Activated T-cell treated with anti-CD3 and anti-CD28 coated beads, Interleukin-2, amount 50 U/mL, for 24 hours (primary cell): ENCODE measurements around the gene NSG2.

Experiments used
- DNase-seq: peaks from one replicate; pipeline ENCODE4 v3.0.0-alpha.2; 2020
- H3K27ac Mint-ChIP-seq: 2 replicates; pipeline ENCODE4 v1.8.0; 2020; ENCODE audit warnings: mild to moderate bottlenecking, mixed read lengths
- H3K27me3 Mint-ChIP-seq: 2 replicates; pipeline ENCODE4 v1.8.0; 2020; ENCODE audit warnings: mixed read lengths
- H3K36me3 Mint-ChIP-seq: 2 replicates; pipeline ENCODE4 v1.8.0; 2020; ENCODE audit warnings: low read depth, mixed read lengths
- H3K4me1 Mint-ChIP-seq: 2 replicates; pipeline ENCODE4 v1.8.0; 2020; ENCODE audit warnings: low read depth, mixed read lengths
- H3K4me3 Mint-ChIP-seq: 2 replicates; pipeline ENCODE4 v1.8.0; 2020; ENCODE audit warnings: mild to moderate bottlenecking, moderate library complexity, mixed read lengths
- H3K9me3 Mint-ChIP-seq: 2 replicates; pipeline ENCODE4 v1.8.0; 2020; ENCODE audit warnings: mixed read lengths

NSG2 gene

GRCh38 chr5:174078416-174078815 is 32.9 kb downstream of the NSG2 start:
- H3K27me3 Mint-ChIP-seq: peaks cover 13% of the 10 kb centered on the region
- H3K4me3 Mint-ChIP-seq: no peak overlapping the region
- no peaks in the 10 kb centered on the region for H3K4me1 Mint-ChIP-seq
- DNase-seq: no peak
- H3K9me3 Mint-ChIP-seq: no peaks in the 10 kb centered on the region
- H3K27ac Mint-ChIP-seq: no peak overlapping the region
- H3K36me3 Mint-ChIP-seq: no peaks in the 10 kb centered on the region

GRCh38 chr5:174082286-174082685 is 36.8 kb downstream of the NSG2 start:
- Mint-ChIP-seq H3K4me3 (no peak overlapping the region), H3K4me1 (no peaks in the 10 kb centered on the region), H3K36me3 (no peaks in the 10 kb centered on the region), H3K27ac (no peak overlapping the region), H3K27me3 (peaks cover 13% of the 10 kb centered on the region), H3K9me3 (no peaks in the 10 kb centered on the region)
- no peak for DNase-seq

GRCh38 chr5:174083056-174083827 is 37.7 kb downstream of the NSG2 start:
- Mint-ChIP-seq H3K4me3 (no peak overlapping the region), H3K27me3 (peaks cover 13% of the 10 kb centered on the region), H3K36me3 (no peaks in the 10 kb centered on the region), H3K4me1 (no peaks in the 10 kb centered on the region), H3K27ac (no peak overlapping the region), H3K9me3 (no peaks in the 10 kb centered on the region)
- no peak for DNase-seq

GRCh38 chr5:174084691-174085154 is 39.2 kb downstream of the NSG2 start:
- H3K36me3 Mint-ChIP-seq: no peaks in the 10 kb centered on the region
- no peaks in the 10 kb centered on the region for H3K4me1 Mint-ChIP-seq
- H3K4me3 Mint-ChIP-seq: no peak overlapping the region
- no peak overlapping the region for H3K27ac Mint-ChIP-seq
- H3K27me3 Mint-ChIP-seq: peaks cover 13% of the 10 kb centered on the region
- DNase-seq: no peak
- no peaks in the 10 kb centered on the region for H3K9me3 Mint-ChIP-seq

- Mint-ChIP-seq H3K4me1 (no peaks in the 10 kb centered on the region), H3K9me3 (no peaks in the 10 kb centered on the region), H3K27me3 (peaks cover 23% of the 10 kb centered on the region), H3K36me3 (no peaks in the 10 kb centered on the region), H3K27ac (no peak overlapping the region), H3K4me3 (no peak overlapping the region)
- DNase-seq: no peak
Measured at GRCh38 chr5:174086751-174087150, 41.2 kb downstream of the NSG2 start.

- no peak overlapping the region for H3K4me3 Mint-ChIP-seq
- no peaks in the 10 kb centered on the region for H3K4me1 Mint-ChIP-seq
- H3K27me3 Mint-ChIP-seq: peaks cover 18% of the 10 kb centered on the region
- no peak overlapping the region for H3K27ac Mint-ChIP-seq
- H3K36me3 Mint-ChIP-seq: no peaks in the 10 kb centered on the region
- H3K9me3 Mint-ChIP-seq: no peaks in the 10 kb centered on the region
- no peak for DNase-seq
Measured at GRCh38 chr5:174087783-174088182, 42.3 kb downstream of the NSG2 start.

GRCh38 chr5:174090129-174090528 is 44.6 kb downstream of the NSG2 start:
- Mint-ChIP-seq H3K27ac (no peak overlapping the region), H3K4me3 (no peak overlapping the region), H3K36me3 (no peaks in the 10 kb centered on the region), H3K27me3 (peaks cover 13% of the 10 kb centered on the region), H3K4me1 (no peaks in the 10 kb centered on the region), H3K9me3 (no peaks in the 10 kb centered on the region)
- DNase-seq: no peak

- Mint-ChIP-seq H3K4me3 (no peak overlapping the region), H3K4me1 (no peaks in the 10 kb centered on the region), H3K36me3 (no peaks in the 10 kb centered on the region), H3K9me3 (no peaks in the 10 kb centered on the region), H3K27ac (no peak overlapping the region), H3K27me3 (peaks cover 13% of the 10 kb centered on the region)
- no peak for DNase-seq
Measured at GRCh38 chr5:174093123-174093522, 47.6 kb downstream of the NSG2 start.

GRCh38 chr5:174094857-174095606 is 49.5 kb downstream of the NSG2 start:
- H3K36me3 Mint-ChIP-seq: no peaks in the 10 kb centered on the region
- H3K9me3 Mint-ChIP-seq: no peaks in the 10 kb centered on the region
- peaks cover 13% of the 10 kb centered on the region for H3K27me3 Mint-ChIP-seq
- no peak overlapping the region for H3K4me3 Mint-ChIP-seq
- no peaks in the 10 kb centered on the region for H3K4me1 Mint-ChIP-seq
- no peak for DNase-seq
- H3K27ac Mint-ChIP-seq: no peak overlapping the region

- Mint-ChIP-seq H3K4me3 (no peak overlapping the region), H3K9me3 (no peaks in the 10 kb centered on the region), H3K27ac (no peak overlapping the region), H3K27me3 (peaks cover 3% of the 10 kb centered on the region), H3K36me3 (no peaks in the 10 kb centered on the region), H3K4me1 (no peaks in the 10 kb centered on the region)
- no peak for DNase-seq
Measured at GRCh38 chr5:174096619-174097018, 51.1 kb downstream of the NSG2 start.

GRCh38 chr5:174097486-174098185 is 52.1 kb downstream of the NSG2 start:
- Mint-ChIP-seq H3K4me1 (no peaks in the 10 kb centered on the region), H3K4me3 (no peak overlapping the region)
- DNase-seq: no peak

GRCh38 chr5:174098694-174099093 is 53.2 kb downstream of the NSG2 start:
- Mint-ChIP-seq H3K4me1 (no peaks in the 10 kb centered on the region), H3K27ac (no peak overlapping the region), H3K27me3 (no peaks in the 10 kb centered on the region), H3K4me3 (no peak overlapping the region), H3K9me3 (no peaks in the 10 kb centered on the region), H3K36me3 (no peaks in the 10 kb centered on the region)
- DNase-seq: no peak

More at GRCh38 chr5:174097486-174098185, 52.1 kb downstream of the NSG2 start:
- H3K9me3 Mint-ChIP-seq: no peaks in the 10 kb centered on the region
- H3K27me3 Mint-ChIP-seq: no peaks in the 10 kb centered on the region
- H3K36me3 Mint-ChIP-seq: no peaks in the 10 kb centered on the region
- no peak overlapping the region for H3K27ac Mint-ChIP-seq

- Mint-ChIP-seq H3K4me3 (no peak overlapping the region), H3K27ac (no peak overlapping the region), H3K36me3 (no peaks in the 10 kb centered on the region), H3K27me3 (no peaks in the 10 kb centered on the region), H3K4me1 (no peaks in the 10 kb centered on the region), H3K9me3 (no peaks in the 10 kb centered on the region)
- DNase-seq: no peak
Measured at GRCh38 chr5:174100490-174100889, 55.0 kb downstream of the NSG2 start.

GRCh38 chr5:174101195-174101730 is 55.8 kb downstream of the NSG2 start:
- no peaks in the 10 kb centered on the region for H3K4me1 Mint-ChIP-seq
- H3K9me3 Mint-ChIP-seq: no peaks in the 10 kb centered on the region
- H3K27me3 Mint-ChIP-seq: no peaks in the 10 kb centered on the region
- H3K36me3 Mint-ChIP-seq: no peaks in the 10 kb centered on the region
- H3K4me3 Mint-ChIP-seq: no peak overlapping the region
- H3K27ac Mint-ChIP-seq: no peak overlapping the region
- no peak for DNase-seq
